ENCODE data around the gene PAQR5. TPM values are rescaled to one million over a fixed set of nuclear protein-coding genes. Genes with fewer than 3 reads are reported as not detected.

PAQR5 gene
- total RNA-seq, 1 experiment from 2014 or later: 0.03 TPM

GRCh38 chr15:69408841-69409240, 110.1 kb downstream of the PAQR5 start:
- in situ Hi-C loops (cut with HindIII; ENCODE audit: low sequenced_read_pairs): no loop called here

GRCh38 chr15:69410248-69410874, 111.6 kb downstream of the PAQR5 start:
- in situ Hi-C loops (cut with HindIII; ENCODE audit: low sequenced_read_pairs): no loop called here
- peak; percentile 73 for DNase-seq (ENCODE audit: low spot score)

More at GRCh38 chr15:69408841-69409240, 110.1 kb downstream of the PAQR5 start:
- no peak for DNase-seq (ENCODE audit: low spot score)

GRCh38 chr15:69412274-69412673, 113.6 kb downstream of the PAQR5 start:
- in situ Hi-C loops (cut with HindIII; ENCODE audit: low sequenced_read_pairs): no loop called here
- DNase-seq (ENCODE audit: low spot score): no peak

- no peak for DNase-seq (ENCODE audit: low spot score)
- in situ Hi-C loops (cut with HindIII; ENCODE audit: low sequenced_read_pairs): no loop called here
Observed at GRCh38 chr15:69412701-69413100, 114.0 kb downstream of the PAQR5 start.

GRCh38 chr15:69413822-69414700, 115.3 kb downstream of the PAQR5 start, which contains the start of gene KIF23:
Gene KIF23, plus strand, starts transcription at chr15:69414349. Its CDS starts 117 bp downstream, at chr15:69414466.
- in situ Hi-C loops (cut with HindIII; ENCODE audit: low sequenced_read_pairs): no loop called here
- DNase-seq (ENCODE audit: low spot score): peak; percentile 94

- in situ Hi-C loops (cut with HindIII; ENCODE audit: low sequenced_read_pairs): no loop called here
Observed at GRCh38 chr15:69414701-69415167, 116.0 kb downstream of the PAQR5 start.

GRCh38 chr15:69415381-69415780, 116.7 kb downstream of the PAQR5 start:
- in situ Hi-C loops (cut with HindIII; ENCODE audit: low sequenced_read_pairs): no loop called here
- no peak for DNase-seq (ENCODE audit: low spot score)

More at GRCh38 chr15:69414701-69415167, 116.0 kb downstream of the PAQR5 start:
- DNase-seq (ENCODE audit: low spot score): peak; percentile 22

- no peak for DNase-seq (ENCODE audit: low spot score)
- in situ Hi-C loops (cut with HindIII; ENCODE audit: low sequenced_read_pairs): no loop called here
Observed at GRCh38 chr15:69417581-69417980, 118.9 kb downstream of the PAQR5 start.

- in situ Hi-C loops (cut with HindIII; ENCODE audit: low sequenced_read_pairs): no loop called here
- no peak for DNase-seq (ENCODE audit: low spot score)
Observed at GRCh38 chr15:69421498-69421897, 122.8 kb downstream of the PAQR5 start.

- in situ Hi-C loops (cut with HindIII; ENCODE audit: low sequenced_read_pairs): no loop called here
- DNase-seq (ENCODE audit: low spot score): no peak
Observed at GRCh38 chr15:69422336-69422895, 123.7 kb downstream of the PAQR5 start.

GRCh38 chr15:69424001-69424400, 125.3 kb downstream of the PAQR5 start:
- DNase-seq (ENCODE audit: low spot score): no peak
- in situ Hi-C loops (cut with HindIII; ENCODE audit: low sequenced_read_pairs): no loop called here

- DNase-seq (ENCODE audit: low spot score): no peak
- in situ Hi-C loops (cut with HindIII; ENCODE audit: low sequenced_read_pairs): no loop called here
Observed at GRCh38 chr15:69424748-69425413, 126.2 kb downstream of the PAQR5 start.

GRCh38 chr15:69433831-69434230, 135.1 kb downstream of the PAQR5 start:
- in situ Hi-C loops (cut with HindIII; ENCODE audit: low sequenced_read_pairs): no loop called here
- no peak for DNase-seq (ENCODE audit: low spot score)

GRCh38 chr15:69434238-69434637, 135.5 kb downstream of the PAQR5 start:
- no peak for DNase-seq (ENCODE audit: low spot score)
- in situ Hi-C loops (cut with HindIII; ENCODE audit: low sequenced_read_pairs): no loop called here

- no peak for DNase-seq (ENCODE audit: low spot score)
- in situ Hi-C loops (cut with HindIII; ENCODE audit: low sequenced_read_pairs): no loop called here
Observed at GRCh38 chr15:69434679-69435078, 136.0 kb downstream of the PAQR5 start.

- in situ Hi-C loops (cut with HindIII; ENCODE audit: low sequenced_read_pairs): no loop called here
- DNase-seq (ENCODE audit: low spot score): no peak
Observed at GRCh38 chr15:69435985-69436384, 137.3 kb downstream of the PAQR5 start.

- DNase-seq (ENCODE audit: low spot score): no peak
- in situ Hi-C loops (cut with HindIII; ENCODE audit: low sequenced_read_pairs): no loop called here
Observed at GRCh38 chr15:69436951-69437350, 138.2 kb downstream of the PAQR5 start.

GRCh38 chr15:69439623-69440022, 140.9 kb downstream of the PAQR5 start:
- in situ Hi-C loops (cut with HindIII; ENCODE audit: low sequenced_read_pairs): no loop called here
- no peak for DNase-seq (ENCODE audit: low spot score)

GRCh38 chr15:69443032-69443611, 144.4 kb downstream of the PAQR5 start:
- DNase-seq (ENCODE audit: low spot score): no peak
- in situ Hi-C loops (cut with HindIII; ENCODE audit: low sequenced_read_pairs): no loop called here

All from G401 (cell line).